HG02840 (cell line): ENCODE measurements around the gene FAM53A.
"Not testable (repeated sequence)": the region's sequence is repeated elsewhere in the genome, so short reads cannot be mapped to it uniquely, and the experiment has no call there.

Source experiments
- ATAC-seq: cut with Tn5 transposase; IDR thresholded peaks from one replicate; pipeline ENCODE4 v1.9.1; 2021; ENCODE audit warnings: mild to moderate bottlenecking, moderate library complexity, moderate number of reproducible peaks; ENCODE audit not compliant: unreplicated experiment, low FRiP score

Gene FAM53A

DNA sequence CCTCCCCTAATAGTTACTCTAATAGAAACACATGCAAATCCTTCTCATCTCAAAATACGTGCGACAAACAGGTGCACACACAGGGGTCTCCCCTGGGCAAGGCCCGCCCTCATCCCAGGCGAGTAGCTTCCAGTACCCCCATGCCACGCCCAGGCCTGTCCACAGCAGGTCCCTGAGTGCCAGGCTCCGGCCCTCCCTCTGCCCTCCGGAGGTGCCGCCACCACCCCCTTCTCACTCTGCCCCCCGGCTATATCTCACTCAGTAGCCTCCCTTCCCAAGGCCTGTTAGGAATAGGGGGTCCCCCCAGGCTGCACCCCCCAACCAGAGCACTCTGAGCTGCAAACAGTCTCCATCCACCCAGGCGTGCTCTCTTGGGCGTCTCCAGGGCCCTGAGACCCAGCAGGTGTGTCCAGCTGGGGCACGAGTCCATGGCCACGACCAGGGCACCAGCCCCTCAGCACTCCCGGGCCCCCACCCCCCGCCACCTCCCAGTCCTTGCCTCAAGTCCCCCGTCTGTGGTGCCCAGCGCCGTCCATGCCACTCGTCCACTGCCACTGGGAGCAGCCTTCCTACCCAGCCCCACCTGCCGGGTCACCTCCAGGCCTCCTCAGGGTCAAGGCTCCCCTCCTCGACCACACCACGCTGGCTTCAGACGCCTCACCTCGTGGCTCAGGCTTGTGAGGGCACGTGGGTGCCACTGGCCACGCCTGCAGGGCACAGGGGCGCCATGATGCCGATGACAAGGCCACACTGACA, 41.7 kb downstream of the FAM53A start:
- ATAC-seq, result no peak

GRCh38 chr4:1641671-1642070, 42.4 kb downstream of the FAM53A start:
- no peak for ATAC-seq

DNA sequence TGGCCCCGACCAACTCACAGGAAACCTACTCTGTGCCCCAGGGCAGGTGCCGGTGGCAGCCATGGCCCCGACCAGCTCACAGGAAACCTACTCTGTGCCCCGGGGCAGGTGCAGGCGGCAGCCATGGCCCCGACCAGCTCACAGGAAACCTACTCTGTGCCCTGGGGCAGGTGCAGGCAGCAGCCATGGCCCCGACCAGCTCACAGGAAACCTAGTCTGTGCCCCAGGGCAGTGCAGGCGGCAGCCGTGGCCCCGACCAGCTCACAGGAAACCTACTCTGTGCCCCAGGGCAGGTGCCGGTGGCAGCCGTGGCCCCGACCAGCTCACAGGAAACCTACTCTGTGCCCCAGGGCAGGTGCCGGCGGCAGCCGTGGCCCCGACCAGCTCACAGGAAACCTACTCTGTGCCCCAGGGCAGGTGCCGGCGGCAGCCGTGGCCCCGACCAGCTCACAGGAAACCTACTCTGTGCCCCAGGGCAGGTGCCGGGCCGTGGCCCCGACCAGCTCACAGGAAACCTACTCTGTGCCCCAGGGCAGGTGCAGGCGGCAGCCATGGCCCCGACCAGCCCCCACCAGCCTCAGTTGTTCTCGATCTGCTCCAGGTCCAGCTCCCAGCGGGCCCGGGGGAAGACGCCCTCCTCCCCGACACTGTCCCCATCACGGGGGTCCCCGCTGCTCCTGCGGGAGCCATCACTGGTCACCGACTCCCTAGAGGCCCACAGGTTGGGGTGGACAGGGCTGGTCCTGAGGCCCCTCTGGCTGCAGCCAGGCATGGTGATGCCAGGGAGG, 43.2 kb downstream of the FAM53A start:
- ATAC-seq, result not testable (repeated sequence)

GRCh38 chr4:1640190-1640589, 43.9 kb downstream of the FAM53A start:
- ATAC-seq, result no peak

- ATAC-seq, result no peak
These were observed 44.7 kb downstream of the FAM53A start for GRCh38 chr4:1639299-1639868.

GRCh38 chr4:1638873-1639272, 45.2 kb downstream of the FAM53A start:
- no peak for ATAC-seq

- ATAC-seq, result no peak
These were observed 45.9 kb downstream of the FAM53A start for GRCh38 chr4:1638272-1638598.

- no peak for ATAC-seq
These were observed 46.4 kb downstream of the FAM53A start for GRCh38 chr4:1637580-1638271.

- ATAC-seq, result no peak
These were observed 47.5 kb downstream of the FAM53A start for GRCh38 chr4:1636490-1637211.

DNA sequence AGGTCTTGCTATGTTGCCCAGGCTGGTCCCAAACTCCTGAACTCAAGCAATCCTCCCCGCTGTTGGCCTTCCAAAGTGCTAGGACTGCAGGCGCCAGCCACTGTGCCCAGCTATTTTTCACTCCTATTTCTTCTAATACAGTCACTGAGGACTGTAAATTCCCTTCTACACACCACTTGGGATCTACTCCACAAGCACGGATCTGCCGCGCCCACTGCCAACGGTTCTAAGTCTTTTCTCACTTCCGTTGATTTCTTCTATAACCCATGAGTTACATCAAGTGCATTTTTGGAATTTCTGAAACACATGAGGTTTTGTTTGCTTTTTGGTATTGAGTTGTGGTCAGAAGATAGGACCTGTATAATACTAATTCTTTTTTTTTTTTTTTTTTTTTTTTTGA, 48.6 kb downstream of the FAM53A start:
- no peak for ATAC-seq

- ATAC-seq, result no peak
These were observed 50.1 kb downstream of the FAM53A start for GRCh38 chr4:1633993-1634392.

DNA sequence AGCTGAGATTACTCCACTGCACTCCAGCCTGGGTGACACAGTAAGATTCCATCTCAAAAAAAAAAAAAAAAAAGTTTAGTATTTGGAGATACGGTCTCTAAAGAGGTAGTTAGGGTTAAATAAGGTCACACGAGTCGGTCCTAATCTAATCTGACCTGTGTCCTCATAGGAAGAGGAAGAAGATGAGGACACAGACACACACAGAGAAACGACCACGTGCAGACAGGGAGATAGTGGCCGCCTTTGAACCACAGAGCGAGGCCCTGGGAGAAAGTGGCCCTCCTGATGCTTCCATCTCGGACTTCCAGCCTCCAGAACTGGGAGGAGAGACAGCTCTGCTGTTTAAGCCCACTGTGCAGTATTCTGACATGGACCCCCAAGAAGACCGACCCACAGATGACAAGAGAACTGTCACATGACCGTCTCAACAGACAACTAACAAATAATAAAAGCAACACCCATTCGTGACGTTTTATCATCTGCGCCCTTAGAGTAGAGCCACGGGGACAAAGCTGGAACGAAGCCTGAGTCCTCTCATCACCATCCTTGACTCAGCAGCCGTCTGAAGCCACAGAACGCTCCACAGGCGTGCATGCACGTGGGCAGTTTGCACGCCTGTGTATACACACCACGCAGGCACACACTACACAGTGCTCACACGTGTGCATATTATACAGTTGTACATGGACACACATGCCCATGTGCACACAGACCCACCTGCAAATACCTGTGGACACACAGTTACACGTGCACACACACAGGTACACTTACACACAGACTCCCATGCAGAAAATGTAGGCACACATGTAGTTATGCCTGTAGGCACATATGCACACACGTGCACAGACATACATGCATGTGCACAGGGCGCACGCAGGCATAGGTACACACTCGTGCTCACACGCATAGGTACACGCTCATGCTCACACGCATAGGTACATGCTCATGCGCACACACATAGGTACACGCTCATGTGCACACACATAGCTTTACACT, 51.7 kb downstream of the FAM53A start:
- no peak for ATAC-seq

GRCh38 chr4:1631136-1631535, 53.0 kb downstream of the FAM53A start:
- no peak for ATAC-seq

DNA sequence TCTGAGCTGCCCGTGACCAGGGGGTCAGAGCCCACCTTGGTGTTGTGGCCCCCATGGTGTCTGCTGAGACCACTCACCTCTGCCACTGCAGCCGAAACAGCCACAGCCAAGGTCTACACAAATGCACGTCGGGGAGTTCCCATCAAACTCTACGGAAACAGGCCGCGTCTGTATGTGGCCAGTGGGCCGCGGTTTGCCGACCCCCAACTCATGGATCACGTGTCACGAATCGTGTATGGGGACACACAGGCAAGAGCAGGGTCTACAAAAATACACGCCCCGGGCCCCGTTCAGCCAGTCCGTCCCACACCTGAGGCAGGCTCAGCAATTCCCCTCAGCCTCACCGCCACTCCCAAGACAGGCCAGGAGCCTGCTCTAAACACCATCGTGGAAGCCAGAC, 53.8 kb downstream of the FAM53A start:
- no peak for ATAC-seq

DNA sequence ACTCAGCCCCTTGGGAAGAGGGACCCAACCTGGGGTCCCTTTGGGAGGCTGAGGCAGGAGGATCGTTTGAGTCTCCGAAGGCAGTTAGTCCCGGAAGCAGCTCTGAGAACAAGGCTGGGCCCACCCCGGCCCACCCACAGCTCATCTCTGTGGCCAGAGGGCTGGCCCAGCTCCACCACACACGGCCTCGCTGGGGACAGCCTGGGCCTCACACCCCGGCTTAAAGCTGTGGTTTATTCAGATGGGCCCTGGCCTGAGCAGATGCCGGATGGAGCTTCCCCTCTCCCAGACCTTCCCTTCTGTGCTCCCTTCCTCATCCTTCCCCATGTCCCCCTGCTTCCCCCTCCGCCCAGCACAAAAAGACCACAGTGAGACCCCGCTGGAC, 54.4 kb downstream of the FAM53A start:
- ATAC-seq, result no peak

DNA sequence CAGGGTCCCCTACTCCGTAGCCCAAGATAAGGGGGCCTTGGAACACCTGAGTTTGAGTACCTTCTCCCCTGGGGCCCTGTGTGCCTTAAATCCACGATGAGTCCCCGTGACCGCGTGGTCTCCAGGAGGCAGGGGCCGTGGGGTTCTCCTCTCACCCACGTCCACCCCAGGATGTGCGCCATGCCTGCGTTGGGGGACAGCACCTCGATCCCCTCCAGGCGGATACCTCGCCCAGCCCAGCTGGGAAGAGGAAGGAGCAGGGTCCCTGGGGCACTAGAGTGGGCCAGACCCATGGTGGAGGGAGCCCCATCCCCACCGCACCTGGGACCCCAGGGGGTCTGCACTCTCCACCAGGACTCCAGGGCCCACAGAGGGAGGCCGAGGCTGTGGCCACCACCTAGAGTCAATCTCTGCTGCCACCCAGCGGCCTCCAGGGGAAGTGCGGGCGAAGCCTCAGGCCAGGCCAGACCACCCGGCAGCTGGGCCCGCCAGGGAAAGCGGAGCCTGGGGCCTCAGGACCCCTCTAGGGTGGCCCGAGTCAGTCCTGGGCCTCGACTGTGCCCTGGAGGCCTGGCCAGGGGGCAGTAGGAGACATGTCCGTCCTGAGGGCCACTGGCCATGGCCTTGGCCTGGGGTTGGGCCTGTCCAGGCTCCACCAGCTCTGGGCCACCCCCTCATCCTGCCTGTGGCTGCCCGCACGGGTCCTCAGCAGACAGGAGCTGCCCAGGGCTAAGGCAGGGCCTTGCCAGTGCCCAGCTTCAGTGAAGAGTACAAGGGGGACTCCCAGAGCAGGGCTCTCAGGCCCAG, 55.0 kb downstream of the FAM53A start:
- no peak for ATAC-seq

GRCh38 chr4:1627417-1628313, 56.4 kb downstream of the FAM53A start:
- no peak for ATAC-seq

DNA sequence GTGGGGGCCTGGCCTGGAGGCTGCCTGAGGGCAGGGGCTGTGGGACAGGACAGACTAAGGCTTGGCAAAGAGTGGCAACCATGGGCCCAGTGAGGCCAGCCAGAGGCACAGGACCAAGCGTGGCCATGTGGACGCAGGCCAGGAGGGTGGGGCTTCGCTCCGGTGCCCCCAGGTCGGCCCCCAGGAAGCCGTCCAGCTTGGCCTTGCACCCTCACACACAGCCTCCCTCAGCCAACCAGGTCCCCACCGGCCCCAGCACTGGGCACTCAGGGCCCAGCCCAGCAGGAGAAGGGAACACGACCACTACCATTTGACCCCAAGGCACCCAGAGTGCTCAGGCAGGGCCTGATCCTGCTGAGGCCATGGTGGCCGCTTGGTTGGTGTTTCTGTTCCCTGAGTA, 57.2 kb downstream of the FAM53A start:
- no peak for ATAC-seq
